Stimulated activated CD8-positive, alpha-beta memory T cell treated with anti-CD3 and anti-CD28 coated beads, Interleukin-12 subunit alpha, Interleukin-12 subunit beta, amount 100 ng/mL, for 1 hour (primary cell): Measurements from ENCODE around the gene BOLA1.
"Not testable (repeated sequence)": the region's sequence is repeated elsewhere in the genome, so short reads cannot be mapped to it uniquely, and the experiment has no call there.

Experiments
- DNase-seq: peaks from one replicate; pipeline ENCODE4 v3.0.0-alpha.2; 2020; ENCODE audit warnings: low read depth

BOLA1 gene

DNA sequence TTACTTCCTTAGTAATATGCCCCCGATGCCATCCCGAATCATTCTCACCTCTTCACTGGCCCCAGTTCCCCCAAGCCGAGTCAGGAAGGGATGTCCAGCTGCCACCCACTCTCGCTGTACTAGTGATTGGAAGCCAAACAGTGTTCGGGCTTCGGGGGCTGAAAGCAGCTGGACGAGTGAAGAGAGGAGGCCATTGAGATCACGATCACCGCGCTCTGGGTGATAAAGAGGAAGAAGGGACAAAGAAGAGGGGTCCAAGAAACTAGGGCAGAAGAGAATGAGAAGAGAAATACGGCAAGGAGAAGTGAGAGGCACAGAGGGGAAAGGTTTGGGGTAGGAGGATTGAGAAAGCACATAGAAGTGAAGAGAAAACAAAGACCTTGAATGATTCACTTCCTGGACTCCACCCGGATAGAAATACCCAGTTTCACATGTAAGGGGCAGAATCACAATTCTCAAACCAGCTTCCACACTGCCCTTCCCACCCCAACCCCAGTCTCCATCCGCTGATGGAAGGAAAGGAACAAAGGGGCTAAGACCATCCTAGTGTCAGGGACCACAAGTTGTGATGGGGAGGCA, 31.9 kb downstream of the BOLA1 start:
- DNase-seq = no peak

DNA sequence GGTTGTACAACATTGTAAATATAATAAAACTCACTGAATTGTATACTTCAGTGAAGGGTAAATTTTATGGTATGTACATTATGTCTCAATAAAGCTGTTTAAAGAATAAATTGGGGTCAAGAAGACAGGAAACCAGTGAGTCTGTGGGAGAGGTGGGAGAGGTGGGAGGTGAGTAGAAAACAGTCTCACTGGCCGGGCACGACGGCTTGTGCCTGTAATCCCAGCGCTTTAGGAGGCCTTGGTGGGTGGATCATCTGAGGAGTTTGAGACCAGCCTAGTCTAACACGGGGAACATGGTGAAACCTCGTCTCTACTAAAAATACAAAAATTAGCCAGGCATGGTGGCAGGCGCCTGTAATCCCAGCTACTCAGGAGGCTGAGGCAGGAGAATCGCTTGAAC, 33.1 kb downstream of the BOLA1 start:
- DNase-seq = no peak

DNA sequence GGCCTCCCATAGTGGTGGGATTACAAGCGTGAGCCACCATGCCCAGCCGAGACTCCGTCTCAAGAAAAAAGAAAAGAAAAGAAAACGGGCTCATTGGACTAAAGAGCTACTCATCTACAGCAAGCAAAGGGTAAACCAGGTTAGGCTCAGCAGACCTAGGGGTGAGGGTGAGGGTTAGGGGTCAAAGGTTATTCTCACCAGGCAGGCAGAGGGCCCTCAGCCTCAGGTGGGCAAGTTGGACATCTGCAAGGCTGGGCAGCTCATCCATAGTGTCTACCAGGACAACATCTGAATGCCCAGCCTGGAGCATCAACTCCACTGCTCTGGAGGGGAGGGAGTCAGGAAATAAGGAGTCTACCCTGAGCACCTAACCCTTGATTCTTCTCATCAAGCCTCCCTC, 33.8 kb downstream of the BOLA1 start:
- DNase-seq = no peak

DNA sequence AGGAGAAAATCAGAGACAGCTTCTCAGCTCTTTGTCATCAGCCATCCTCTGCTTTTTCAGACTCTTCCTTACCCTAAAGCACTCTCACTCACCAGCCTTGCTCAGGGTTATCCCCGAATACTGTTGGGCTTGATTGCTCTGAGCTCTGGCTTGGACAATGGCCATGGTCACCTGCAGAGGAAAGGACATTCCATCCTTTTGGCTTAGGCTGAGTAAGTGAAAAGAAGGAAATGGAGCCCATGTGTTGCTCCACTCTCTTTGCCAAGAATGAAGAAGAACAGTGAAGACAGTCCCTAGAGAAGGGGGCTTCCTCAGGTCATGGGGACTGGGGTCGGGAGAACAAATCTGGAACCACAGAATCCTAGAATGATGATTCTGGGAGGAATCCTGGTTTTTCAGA, 35.0 kb downstream of the BOLA1 start:
- DNase-seq = no peak

DNA sequence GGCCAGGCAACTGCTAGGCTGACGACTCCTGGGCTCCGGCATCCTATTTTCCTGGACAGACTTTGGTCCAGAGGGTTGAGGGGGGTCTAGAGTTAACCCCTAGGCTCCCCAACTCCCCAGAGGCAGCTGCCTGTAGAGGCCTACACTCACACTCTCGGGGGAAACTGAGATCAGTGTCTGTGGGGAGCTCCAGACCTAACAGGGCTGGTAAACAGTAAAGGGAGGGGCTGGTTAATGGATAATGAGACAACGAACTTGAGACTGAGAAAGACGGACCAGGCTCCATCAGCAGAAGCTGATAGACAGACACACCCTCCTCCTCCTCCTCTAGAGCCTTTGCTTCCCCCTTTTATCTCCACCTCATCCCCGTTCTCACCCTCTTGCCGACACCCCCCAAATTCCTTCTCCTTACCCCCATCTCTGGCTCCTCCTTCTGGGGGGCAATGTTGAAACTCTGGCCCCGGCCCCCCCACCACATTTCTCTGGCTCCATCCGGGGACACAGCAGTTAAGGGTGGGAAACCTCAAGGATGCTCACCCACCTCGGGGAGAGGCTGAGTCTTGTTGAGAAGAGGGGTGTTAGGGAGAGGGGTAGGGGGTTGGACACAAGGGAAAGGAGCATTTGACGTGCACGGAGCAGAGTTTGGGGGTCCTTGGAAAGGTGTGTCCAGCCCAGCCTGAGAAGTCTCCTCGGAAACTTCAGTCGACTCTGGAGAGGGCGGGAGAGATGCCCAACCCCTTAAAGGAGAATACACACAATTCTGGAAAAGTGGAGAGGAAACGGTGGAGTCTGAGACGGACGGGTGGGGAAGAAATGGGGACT, 37.0 kb downstream of the BOLA1 start, which contains the start of gene MTMR11:
Gene MTMR11 (minus strand): TSS at position 710 of the 822 bp plus-strand sequence. CDS start 232 bp downstream, at position 478.
- no peak for DNase-seq

DNA sequence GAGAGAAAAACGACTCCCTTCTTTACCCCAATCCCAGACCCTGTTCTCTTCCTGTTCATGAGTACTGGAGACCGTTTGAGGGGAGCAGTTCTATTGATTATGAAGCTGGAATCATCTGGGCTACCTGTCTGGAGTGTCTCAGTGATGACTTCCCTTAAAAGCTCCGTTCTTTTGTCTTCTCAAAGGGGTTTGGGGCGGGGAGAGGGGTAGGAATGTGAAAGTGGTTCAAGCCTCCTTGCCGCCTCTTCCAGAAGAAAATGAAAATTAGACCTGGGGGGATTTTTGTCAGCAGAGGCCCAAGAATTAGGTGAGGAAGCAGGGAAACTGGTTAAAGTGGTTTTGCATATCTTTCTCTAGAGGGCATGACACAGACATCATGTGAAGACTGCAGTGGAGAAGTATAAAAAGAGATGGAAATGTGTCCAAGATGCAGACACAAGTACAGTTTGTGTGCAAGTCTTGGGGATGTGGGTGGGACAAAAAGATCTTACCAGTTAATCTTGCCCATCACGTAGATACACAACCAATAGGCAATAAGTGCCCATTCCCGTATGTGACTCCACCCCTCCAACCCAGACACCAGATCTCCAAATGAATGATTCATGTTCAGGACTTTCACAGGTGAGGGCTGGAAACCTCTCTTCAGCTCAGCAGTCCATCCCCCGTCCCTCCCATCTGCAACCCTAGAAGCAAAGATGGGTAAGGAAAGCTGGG, 37.8 kb downstream of the BOLA1 start:
- DNase-seq = no peak

DNA sequence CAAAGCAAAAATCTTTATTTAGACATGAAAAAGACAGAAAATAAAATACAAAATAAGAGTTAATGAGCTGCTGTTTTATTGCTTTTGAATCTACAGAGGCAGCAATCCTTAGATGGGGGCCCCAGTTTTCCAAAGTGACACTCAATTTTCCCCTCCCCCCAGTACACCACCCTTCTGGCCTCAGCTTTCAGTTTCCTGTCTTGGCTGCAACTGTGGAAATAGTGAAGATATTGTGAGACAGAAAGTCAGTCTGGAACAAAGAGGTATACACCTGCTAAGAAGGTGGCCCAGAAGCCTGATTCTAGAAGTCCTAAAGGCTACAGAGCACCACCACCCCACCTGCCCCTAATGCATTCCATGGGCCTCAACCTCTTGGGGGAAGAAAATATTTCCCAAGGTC, 38.4 kb downstream of the BOLA1 start:
- no peak for DNase-seq

DNA sequence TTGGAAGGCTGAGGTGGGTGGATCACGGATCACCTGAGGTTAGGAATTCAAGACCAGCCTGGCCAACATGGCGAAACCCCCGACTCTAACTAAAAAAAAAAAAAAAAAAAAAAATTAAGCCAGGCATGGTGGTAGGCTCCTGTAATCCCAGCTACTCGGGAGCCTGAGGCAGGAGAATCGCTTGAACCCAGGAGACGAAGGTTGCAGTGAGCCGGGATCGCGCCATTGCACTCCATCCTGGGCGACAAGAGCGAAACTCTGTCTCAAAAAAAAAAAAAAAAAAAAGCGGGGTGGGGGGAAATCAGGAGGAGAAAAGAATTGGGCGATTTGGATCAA, 39.3 kb downstream of the BOLA1 start:
- not testable (repeated sequence) for DNase-seq

DNA sequence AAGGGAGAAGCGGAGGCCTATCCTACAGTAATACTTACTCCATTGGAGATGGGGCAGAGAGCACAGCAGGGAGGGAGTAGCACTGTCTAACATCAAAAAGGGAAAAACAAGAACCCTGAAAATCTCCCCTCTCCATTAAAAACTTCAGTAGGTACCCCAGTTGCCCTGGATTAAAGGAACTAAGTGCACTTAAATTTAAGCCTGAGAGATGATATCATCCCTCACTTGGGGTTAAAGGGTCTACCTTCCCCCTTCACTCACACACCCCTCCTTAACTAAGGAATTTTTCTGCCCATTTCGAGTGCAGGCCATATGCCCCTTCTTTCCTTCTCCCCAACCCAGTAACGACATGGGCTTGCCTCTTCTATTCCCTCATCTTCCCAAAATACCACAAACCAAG, 41.1 kb downstream of the BOLA1 start:
- no peak for DNase-seq

DNA sequence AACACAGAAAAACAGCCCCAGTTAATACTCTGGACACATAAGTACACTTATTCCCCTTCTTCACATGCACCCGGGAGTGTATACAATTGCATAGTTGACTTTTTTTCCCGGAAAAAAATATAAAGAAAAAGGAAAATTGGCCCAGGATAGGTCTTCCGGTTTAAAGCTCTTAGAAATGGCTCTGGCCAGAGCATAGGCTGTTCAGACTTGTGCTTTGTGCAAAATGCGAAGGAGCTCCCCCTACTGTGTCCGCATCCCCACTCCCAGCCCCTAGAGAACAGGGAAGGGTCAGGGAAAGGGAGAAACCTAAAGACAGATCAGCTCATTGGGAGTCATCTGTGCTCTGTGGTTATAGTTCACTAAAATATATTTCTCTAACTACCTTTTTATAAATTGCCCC, 42.8 kb downstream of the BOLA1 start:
- no peak for DNase-seq

DNA sequence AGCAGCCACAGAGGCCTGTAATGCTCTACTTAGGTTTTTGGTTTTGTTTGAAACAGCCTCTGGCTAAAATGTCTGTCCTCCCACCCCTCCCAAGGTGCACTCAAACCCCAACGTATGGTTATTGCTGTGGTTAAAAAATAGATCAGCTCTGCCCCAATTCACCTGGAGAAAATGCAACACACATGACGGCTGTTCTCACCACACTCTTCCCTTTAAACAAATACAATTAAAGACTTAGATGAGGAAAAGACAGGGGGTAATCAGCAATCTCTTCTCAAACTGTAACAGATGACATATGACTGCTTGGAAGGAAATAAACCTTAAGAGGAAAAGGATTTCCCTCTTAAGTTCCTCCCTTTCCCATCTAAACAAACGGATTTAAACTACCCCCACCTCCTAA, 43.5 kb downstream of the BOLA1 start:
- DNase-seq = no peak

DNA sequence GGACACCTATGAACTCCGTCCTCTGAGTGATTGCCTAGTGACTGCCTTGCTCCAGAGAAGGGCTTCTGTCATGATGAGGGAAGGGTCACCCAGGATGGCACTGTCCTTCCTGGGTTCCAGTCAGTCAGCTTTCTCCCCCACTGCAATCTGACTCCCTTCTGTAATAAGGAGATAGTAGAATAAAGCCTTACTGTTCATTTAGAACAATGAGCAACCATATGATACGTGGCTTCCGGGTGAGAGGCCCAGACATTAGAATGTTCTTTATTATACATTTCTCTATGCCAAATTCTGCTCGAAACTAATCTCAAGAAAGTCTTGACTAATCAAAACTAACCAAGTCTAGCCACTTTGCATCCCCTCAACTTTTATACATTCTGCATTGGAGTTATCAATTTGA, 45.8 kb downstream of the BOLA1 start:
- no peak for DNase-seq

DNA sequence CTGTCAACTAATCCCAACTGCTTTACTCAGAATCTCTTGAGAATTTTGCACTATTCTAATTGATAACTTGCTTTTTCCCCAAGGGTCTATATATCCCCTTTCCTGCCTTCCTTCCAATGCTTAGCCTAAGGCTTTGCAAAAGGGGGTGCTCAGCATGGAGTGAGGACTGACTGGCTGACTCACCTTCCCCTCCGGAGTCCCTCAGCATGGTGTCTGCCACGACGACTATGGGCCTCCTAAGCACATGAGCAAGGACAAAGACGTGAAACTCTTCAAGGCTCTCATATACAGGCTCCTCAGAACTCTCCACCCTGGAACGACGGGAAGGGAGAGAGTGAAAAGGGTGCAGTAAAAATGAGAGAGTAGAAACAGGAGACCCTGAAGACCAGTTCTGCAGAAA, 50.5 kb downstream of the BOLA1 start:
- no peak for DNase-seq
